BLaER1 (cell line): ENCODE data around the gene STK11.

Experiments
- H3K27ac ChIP-seq: shearing (Covaris generic); formaldehyde crosslinking; 2 replicates; pipeline ENCODE4 v1.8.1; 2022
- H3K27me3 ChIP-seq: shearing (Covaris generic); formaldehyde crosslinking; 2 replicates; pipeline ENCODE4 v1.8.1; 2022
- H3K36me3 ChIP-seq: shearing (Covaris generic); formaldehyde crosslinking; 2 replicates; pipeline ENCODE4 v1.8.1; 2022
- H3K4me1 ChIP-seq: shearing (Covaris generic); formaldehyde crosslinking; 2 replicates; pipeline ENCODE4 v1.8.1; 2022
- H3K4me2 ChIP-seq: shearing (Covaris generic); formaldehyde crosslinking; 2 replicates; pipeline ENCODE4 v1.8.1; 2022
- H3K4me3 ChIP-seq: shearing (Covaris generic); formaldehyde crosslinking; 2 replicates; pipeline ENCODE4 v1.8.1; 2022
- H3K9ac ChIP-seq: shearing (Covaris generic); formaldehyde crosslinking; 2 replicates; pipeline ENCODE4 v1.8.1; 2022
- H3K9me3 ChIP-seq: shearing (Covaris generic); formaldehyde crosslinking; 2 replicates; pipeline ENCODE4 v1.8.1; 2022
- H4K20me1 ChIP-seq: shearing (Covaris generic); formaldehyde crosslinking; 2 replicates; pipeline ENCODE4 v1.8.1; 2022
- Cebpa-rat ChIP-seq: shearing (Covaris generic); IDR thresholded peaks from 2 replicates; pipeline ENCODE4 v1.8.1; 2022

Gene STK11

DNA sequence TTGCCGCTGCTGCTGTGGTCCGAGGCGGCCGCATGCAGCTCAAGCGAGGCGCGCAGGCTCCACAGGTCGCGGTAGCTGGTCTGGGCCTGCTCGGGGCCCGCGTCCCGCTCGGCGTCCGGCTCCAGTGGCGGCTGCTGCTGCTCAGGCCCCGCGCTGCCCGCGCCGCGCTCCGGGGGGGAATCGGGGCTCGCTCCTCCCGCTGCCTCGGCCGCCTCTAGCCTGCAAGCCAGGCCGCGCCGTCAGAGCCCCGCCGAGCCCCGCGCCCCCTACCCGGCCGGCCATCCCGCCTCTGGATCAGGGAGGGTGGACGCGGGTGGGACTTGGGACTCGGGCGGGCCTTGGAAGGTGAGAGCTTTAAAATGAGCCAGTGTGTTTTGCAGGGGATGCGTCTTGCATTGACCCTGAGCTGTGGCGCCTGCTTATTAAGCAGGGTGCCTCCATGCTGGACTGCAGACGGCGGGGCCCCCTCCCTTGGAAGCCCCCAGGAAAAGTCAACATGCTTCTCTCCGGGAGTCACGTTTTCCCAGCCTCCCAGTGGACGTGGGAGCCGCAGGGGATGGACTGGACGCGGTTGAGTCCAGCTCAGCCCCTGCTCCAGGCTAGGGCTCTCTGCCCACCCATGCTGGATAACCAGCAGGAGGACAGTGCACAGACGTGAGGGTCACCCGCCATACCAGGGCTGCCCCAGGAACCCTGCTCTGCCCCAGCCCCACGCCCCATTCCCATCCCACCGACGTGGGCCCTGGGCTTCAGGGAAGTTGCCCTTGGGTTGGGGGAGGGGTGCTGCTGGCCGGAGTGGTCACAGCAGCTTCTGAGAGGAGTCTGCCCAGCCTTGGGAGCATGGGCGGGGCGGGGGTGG lies 24.6 kb downstream of the STK11 start:
- no peak overlapping the region for H3K9ac ChIP-seq
- TF ChIP-seq Cebpa-rat = no peak
- H3K4me2 ChIP-seq = no peak overlapping the region
- H3K4me1 ChIP-seq = peaks cover 8% of the 10 kb centered on the region; the same call in 1 of the 2 replicates
- peaks cover 40% of the 10 kb centered on the region for H3K36me3 ChIP-seq
- no peaks in the 10 kb centered on the region for H3K9me3 ChIP-seq
- H4K20me1 ChIP-seq = peaks cover 36% of the 10 kb centered on the region
- H3K27ac ChIP-seq = no peak overlapping the region
- H3K27me3 ChIP-seq = peaks cover 5% of the 10 kb centered on the region
- no peak overlapping the region for H3K4me3 ChIP-seq

DNA sequence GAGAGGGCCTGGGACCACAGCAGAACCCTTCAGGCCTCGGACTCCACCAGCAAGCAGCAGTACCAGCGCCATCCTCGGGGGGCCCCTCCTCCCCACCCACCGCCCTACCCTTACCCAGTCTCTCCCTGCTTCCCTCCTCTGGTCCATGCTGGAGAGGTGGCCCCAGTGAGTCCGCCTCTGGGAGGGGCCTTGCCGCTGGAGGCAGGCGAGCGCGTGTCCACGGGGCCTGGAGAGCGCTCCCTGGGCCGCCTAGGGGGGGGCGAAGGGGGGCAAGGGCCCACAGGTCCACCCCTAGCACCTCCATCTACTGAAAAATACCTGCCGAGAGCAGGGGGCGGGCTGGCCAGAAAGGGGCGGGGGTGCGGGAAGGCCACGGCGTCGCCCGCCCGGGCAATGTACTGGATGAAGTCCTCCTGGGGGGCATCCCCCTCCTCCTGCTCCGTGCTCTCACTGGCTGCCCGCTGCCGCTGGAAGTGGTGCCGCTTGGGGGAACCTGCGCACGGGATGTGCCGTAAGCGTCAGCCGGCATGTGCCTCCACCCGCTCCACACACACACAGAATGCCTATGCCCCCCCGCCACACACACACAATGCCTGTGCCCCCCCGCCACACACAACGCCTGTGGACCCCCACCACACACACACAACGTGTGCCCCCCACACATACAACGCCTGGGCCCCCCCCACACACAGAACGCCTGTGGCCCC lies 25.4 kb downstream of the STK11 start:
- Histone ChIP-seq H3K27me3 (peaks cover 13% of the 10 kb centered on the region), H3K4me2 (no peak overlapping the region), H3K4me1 (peaks cover 8% of the 10 kb centered on the region; the same call in 1 of the 2 replicates), H3K9me3 (no peaks in the 10 kb centered on the region), H4K20me1 (peaks cover 35% of the 10 kb centered on the region), H3K9ac (no peak overlapping the region), H3K27ac (no peak overlapping the region), H3K36me3 (peaks cover 32% of the 10 kb centered on the region), H3K4me3 (no peak overlapping the region)
- TF ChIP-seq Cebpa-rat = no peak

DNA sequence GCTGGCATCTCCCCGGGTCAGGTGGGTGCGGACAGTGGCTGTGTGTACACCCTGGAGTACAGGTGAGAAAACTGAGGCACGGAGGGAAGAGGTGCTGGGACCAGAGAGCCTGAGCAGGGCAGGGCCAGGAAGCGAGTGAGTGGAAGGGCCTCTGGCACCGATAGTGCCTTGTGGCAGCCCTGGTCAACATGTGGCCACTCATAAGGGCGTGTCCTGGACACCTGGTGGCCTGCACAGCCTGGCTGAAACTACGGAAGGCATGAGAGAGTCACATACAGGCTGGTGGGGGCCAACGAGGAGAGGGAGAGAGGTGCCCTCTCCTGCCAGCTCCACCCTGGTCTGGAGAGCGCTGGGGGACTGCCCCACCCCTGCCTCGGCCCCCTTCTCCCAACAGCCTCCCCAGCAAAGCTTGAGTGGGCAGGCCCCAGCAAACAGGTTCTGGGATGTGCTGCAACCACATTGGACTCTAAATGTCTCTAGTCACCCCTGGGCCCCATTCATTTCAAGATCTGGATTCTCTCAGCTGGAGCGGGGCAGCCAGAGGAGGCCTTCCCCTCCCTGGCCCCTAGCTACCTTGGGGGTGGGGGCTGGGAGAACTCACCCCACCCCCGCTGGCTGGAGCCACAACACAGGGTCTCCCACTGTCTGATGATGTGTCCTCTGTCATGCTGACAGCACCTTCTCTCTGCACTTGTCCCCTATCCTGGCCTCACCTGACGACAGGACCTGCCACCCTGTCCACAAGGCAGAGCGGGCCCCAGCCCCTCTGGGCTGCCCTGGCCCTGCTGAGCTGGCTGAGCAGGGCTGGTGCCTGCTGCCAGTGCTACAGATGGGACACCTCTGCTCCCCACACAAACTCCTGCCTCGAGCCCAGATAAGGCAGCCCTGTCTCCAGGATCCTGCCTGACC lies 26.4 kb downstream of the STK11 start:
- H3K4me1 ChIP-seq = peaks cover 16% of the 10 kb centered on the region; the same call in 1 of the 2 replicates
- no peaks in the 10 kb centered on the region for H3K9me3 ChIP-seq
- H3K9ac ChIP-seq = no peak overlapping the region; the same call in 1 of the 2 replicates
- peaks cover 32% of the 10 kb centered on the region for H4K20me1 ChIP-seq
- no peak overlapping the region for H3K27ac ChIP-seq
- peaks cover 22% of the 10 kb centered on the region for H3K36me3 ChIP-seq
- peaks cover 23% of the 10 kb centered on the region for H3K27me3 ChIP-seq
- no peak overlapping the region for H3K4me2 ChIP-seq
- TF ChIP-seq Cebpa-rat = no peak
- no peak overlapping the region for H3K4me3 ChIP-seq

DNA sequence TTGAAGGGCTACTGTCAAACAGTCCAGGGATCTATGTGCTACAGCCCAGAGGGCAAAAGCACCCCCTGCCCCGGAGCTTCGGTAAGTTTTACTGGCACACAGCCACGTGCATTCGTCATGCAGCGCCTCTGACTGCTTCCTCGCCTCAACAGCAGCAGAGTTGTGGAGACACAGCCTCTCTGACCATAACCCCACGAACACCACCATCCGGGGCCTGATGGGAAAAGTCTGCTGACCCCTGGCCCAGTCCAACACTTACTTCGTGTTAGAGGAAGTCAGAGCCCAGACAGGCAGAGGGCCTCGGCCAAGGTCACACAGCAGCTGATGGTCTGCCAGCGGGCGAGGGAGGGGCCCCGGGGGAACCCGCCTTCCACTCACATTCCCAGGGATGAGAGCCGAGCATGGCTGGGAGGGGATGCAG lies 27.1 kb downstream of the STK11 start:
- peaks cover 31% of the 10 kb centered on the region for H4K20me1 ChIP-seq
- H3K4me3 ChIP-seq = no peak overlapping the region
- no peak overlapping the region for H3K9ac ChIP-seq
- no peak for TF ChIP-seq Cebpa-rat
- H3K4me1 ChIP-seq = peaks cover 22% of the 10 kb centered on the region; the same call in 1 of the 2 replicates
- peaks cover 15% of the 10 kb centered on the region for H3K36me3 ChIP-seq
- no peaks in the 10 kb centered on the region for H3K9me3 ChIP-seq
- no peak overlapping the region for H3K27ac ChIP-seq
- no peak overlapping the region for H3K4me2 ChIP-seq
- H3K27me3 ChIP-seq = peaks cover 30% of the 10 kb centered on the region

DNA sequence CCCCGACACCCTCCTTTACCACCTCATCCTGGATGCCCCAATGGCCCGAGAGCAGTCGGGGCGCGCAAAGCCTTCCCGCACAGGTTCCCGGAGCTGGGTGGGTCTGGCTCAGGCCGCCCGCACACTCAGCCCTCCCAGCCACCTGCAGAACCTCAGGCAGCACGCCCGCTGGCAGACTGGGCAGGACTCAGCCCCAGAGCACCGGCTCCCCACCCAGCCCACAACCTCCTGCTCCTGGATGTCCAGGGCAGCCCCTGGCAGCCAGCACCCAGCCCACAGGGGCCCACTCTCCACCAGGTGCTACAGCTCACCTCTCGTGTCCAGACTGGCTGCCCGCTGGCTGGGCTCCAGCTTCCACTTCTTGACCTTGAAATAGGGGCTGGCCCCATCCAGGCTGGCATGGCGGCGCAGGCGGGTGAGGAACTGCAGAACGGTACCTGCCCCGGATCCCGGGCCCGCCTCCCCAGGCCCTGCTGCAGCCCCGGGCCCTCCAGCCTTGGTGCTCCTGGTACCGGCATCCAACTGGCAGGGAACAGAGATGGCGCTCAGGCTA lies 27.6 kb downstream of the STK11 start:
- Histone ChIP-seq H3K4me2 (no peak overlapping the region), H3K4me1 (peaks cover 24% of the 10 kb centered on the region), H3K9ac (no peak overlapping the region), H3K9me3 (no peaks in the 10 kb centered on the region), H3K27me3 (peaks cover 35% of the 10 kb centered on the region), H3K36me3 (peaks cover 10% of the 10 kb centered on the region), H4K20me1 (peaks cover 28% of the 10 kb centered on the region), H3K4me3 (no peak overlapping the region), H3K27ac (no peak overlapping the region)
- TF ChIP-seq Cebpa-rat = no peak

DNA sequence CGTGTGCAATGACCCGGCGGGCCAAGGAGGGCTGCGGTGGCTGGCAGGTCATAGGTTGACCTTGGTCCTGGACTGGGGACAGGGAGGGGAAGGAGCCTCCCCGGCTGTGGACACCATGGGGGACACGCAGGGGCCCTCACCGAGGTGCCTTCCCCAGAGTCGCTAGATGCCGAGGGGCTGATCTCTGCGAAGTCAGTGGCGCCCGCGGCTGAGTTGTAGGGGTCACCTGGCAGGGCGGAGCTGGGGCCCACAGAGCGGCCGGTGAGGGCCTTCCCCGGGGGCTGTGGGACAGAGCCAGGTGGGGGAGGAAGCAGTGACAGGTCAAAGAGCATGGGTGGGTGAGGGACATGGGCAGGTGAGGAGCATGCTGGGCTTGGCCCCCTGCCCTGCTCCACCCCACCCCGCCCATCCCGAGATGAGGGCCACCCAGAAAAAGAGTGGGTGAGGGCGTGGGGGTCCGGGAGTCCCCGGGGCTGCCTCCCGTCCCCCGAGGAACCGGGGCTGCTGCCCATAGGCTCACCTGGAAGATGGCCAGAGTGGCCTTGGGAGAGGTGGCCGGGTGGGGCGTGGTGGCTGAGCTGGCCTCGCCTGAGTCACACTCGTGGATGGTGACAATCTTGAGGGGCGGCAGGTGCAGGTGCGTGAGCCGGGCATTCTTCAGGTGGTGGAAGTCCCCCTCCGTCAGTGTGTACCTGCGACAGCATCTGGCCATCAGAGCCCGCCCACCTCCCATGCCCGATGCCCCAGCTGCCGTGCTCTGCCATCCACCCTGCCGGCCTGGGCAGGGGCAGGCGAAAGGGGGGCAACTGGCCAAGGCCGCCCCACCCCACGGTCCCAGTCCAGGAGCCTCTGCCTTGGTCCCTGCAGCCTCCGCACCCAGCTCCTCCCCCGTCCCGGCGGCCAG lies 28.7 kb downstream of the STK11 start:
- Histone ChIP-seq H3K27ac (no peak overlapping the region), H3K4me2 (no peak overlapping the region), H4K20me1 (peaks cover 28% of the 10 kb centered on the region), H3K36me3 (no peaks in the 10 kb centered on the region), H3K9ac (no peak overlapping the region), H3K9me3 (no peaks in the 10 kb centered on the region), H3K4me1 (peaks cover 32% of the 10 kb centered on the region), H3K4me3 (no peak overlapping the region), H3K27me3 (peaks cover 46% of the 10 kb centered on the region)
- TF ChIP-seq Cebpa-rat = no peak

DNA sequence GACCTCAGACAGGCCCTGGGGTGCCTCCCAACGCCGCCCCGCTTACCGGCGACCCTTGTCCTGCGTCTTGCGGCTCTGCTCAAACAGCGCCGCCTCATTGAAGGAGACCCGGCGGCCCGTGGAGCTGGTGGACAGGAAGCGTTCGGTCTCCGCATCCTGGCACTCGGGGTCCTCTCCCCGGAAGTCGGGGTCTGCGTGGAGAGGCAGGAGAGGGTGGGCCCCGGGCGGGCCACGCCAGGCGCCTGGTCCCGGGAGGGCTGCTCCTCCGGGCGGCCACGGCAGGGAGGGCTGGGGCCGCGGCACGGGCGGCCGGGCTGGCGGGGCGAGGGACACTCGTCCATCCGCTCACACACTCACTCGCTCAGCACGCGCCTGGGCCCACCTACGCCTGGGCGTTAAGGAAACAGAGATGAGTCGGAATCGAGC lies 29.4 kb downstream of the STK11 start:
- peaks cover 39% of the 10 kb centered on the region for H3K4me1 ChIP-seq
- H3K4me3 ChIP-seq = no peak overlapping the region
- no peaks in the 10 kb centered on the region for H3K36me3 ChIP-seq
- H3K9me3 ChIP-seq = no peaks in the 10 kb centered on the region
- H4K20me1 ChIP-seq = peaks cover 28% of the 10 kb centered on the region
- TF ChIP-seq Cebpa-rat = no peak
- no peak overlapping the region for H3K4me2 ChIP-seq
- H3K27ac ChIP-seq = no peak overlapping the region
- H3K27me3 ChIP-seq = peaks cover 53% of the 10 kb centered on the region
- no peak overlapping the region for H3K9ac ChIP-seq
